Measurements from ENCODE around the gene SLC39A2. TPM values are rescaled to one million over a fixed set of nuclear protein-coding genes. Genes with fewer than 3 reads are reported as not detected.

The SLC39A2 gene
- total RNA-seq, 1 experiment from 2014 or later: not detected

GRCh38 chr14:21048638-21049037, 49.5 kb downstream of the SLC39A2 start:
- ChIA-PET POLR2A (interaction anchor here (0.7 to 1.9 kb wide), 2 partner anchors 8 to 39 kb away, joined by 4 to 6 read pairs; no protein-coding TSS in a partner anchor), CTCF (interaction anchor here (0.5 to 6.6 kb wide), 12 partner anchors 9 to 356 kb away, joined by 3 to 62 read pairs (median 4); partner anchors contain the start of gene TMEM253)

GRCh38 chr14:21049271-21049673, 50.2 kb downstream of the SLC39A2 start:
- no peak for DNase-seq (ENCODE audit: unreplicated experiment)
- no peak overlapping the region for H3K4me3 Mint-ChIP-seq (ENCODE audit: unreplicated experiment)
- H3K27me3 Mint-ChIP-seq (ENCODE audit: insufficient read depth, unreplicated experiment): no peaks in the 10 kb centered on the region
- BruUV-seq (replicated peaks): no TSS peak
- CTCF ChIA-PET: interaction anchor here (0.6 to 6.6 kb wide), 6 partner anchors 18 to 55 kb away, joined by 3 to 62 read pairs (median 18); partner anchors contain the start of gene TMEM253
- H3K27ac Mint-ChIP-seq (ENCODE audit: low read depth, unreplicated experiment): no peak overlapping the region
- POLR2A ChIA-PET: interaction anchor here (0.7 kb wide), 1 partner anchor 19 kb away, joined by 3 read pairs; no protein-coding TSS in a partner anchor
- intact Hi-C loops (cut with micrococcal nuclease): no loop called here
- TF ChIP-seq CTCF (IDR thresholded peaks at IDR 0.05; ENCODE audit: unreplicated experiment): no peak
- H3K9me3 Mint-ChIP-seq (ENCODE audit: unreplicated experiment): no peaks in the 10 kb centered on the region
- peaks cover 8% of the 10 kb centered on the region for H3K4me1 Mint-ChIP-seq (ENCODE audit: insufficient read depth, unreplicated experiment)
- peaks cover 6% of the 10 kb centered on the region for H3K36me3 Mint-ChIP-seq (ENCODE audit: insufficient read depth, unreplicated experiment)

More at GRCh38 chr14:21048638-21049037, 49.5 kb downstream of the SLC39A2 start:
- H3K27me3 Mint-ChIP-seq (ENCODE audit: insufficient read depth, unreplicated experiment): no peaks in the 10 kb centered on the region
- no peak for TF ChIP-seq CTCF (IDR thresholded peaks at IDR 0.05; ENCODE audit: unreplicated experiment)
- intact Hi-C loops (cut with micrococcal nuclease): no loop called here
- DNase-seq (ENCODE audit: unreplicated experiment): no peak
- no TSS peak for BruUV-seq (replicated peaks)
- no peak overlapping the region for H3K27ac Mint-ChIP-seq (ENCODE audit: low read depth, unreplicated experiment)
- no peak overlapping the region for H3K4me3 Mint-ChIP-seq (ENCODE audit: unreplicated experiment)
- peaks cover 6% of the 10 kb centered on the region for H3K36me3 Mint-ChIP-seq (ENCODE audit: insufficient read depth, unreplicated experiment)
- no peaks in the 10 kb centered on the region for H3K9me3 Mint-ChIP-seq (ENCODE audit: unreplicated experiment)
- peaks cover 13% of the 10 kb centered on the region for H3K4me1 Mint-ChIP-seq (ENCODE audit: insufficient read depth, unreplicated experiment)

DNA sequence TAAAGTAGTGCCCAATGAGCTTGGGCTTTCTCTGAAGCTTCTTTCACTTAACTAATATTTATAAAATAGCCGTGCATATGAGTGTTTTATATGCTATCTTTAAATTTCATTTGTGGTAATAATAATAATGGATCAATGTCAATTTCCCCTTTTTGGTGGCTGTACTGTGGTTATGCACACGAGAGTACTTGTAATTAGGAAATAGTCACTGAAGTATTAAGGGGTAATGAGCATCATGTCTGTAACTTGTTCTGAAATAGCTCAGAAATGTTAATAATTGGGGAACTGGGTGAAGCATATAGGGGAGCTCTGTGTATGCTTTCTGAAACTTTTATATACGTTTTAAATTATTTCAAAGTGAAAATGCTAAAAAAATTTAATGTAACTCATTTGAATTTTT, 51.5 kb downstream of the SLC39A2 start:
- no peaks in the 10 kb centered on the region for H3K4me1 Mint-ChIP-seq (ENCODE audit: insufficient read depth, unreplicated experiment)
- DNase-seq (ENCODE audit: unreplicated experiment): no peak
- no peaks in the 10 kb centered on the region for H3K36me3 Mint-ChIP-seq (ENCODE audit: insufficient read depth, unreplicated experiment)
- BruUV-seq (replicated peaks): no TSS peak
- H3K27ac Mint-ChIP-seq (ENCODE audit: low read depth, unreplicated experiment): no peak overlapping the region
- TF ChIP-seq CTCF (IDR thresholded peaks at IDR 0.05; ENCODE audit: unreplicated experiment): no peak
- no peaks in the 10 kb centered on the region for H3K9me3 Mint-ChIP-seq (ENCODE audit: unreplicated experiment)
- no peaks in the 10 kb centered on the region for H3K27me3 Mint-ChIP-seq (ENCODE audit: insufficient read depth, unreplicated experiment)
- POLR2A ChIA-PET: interaction anchor here (1.0 kb wide), 1 partner anchor 8 kb away, joined by 5 read pairs; no protein-coding TSS in a partner anchor
- no peak overlapping the region for H3K4me3 Mint-ChIP-seq (ENCODE audit: unreplicated experiment)
- intact Hi-C loops (cut with micrococcal nuclease): no loop called here
- CTCF ChIA-PET: interaction anchor here (0.6 to 6.6 kb wide), 5 partner anchors 10 to 674 kb away, joined by 6 to 62 read pairs (median 7); no protein-coding TSS in a partner anchor

Small RNA genes within 50 kb of the gene (microRNA-seq; reads per million reads assigned to microRNA genes)
- not detected for gene MIR6717

Other genes with a start within 250 kb of the SLC39A2 start
- gene EDDM3B, start 230.9 kb upstream of the SLC39A2 start, total RNA-seq (2022): not detected in 2 replicates
- gene RNASE6, start 218.0 kb upstream of the SLC39A2 start, total RNA-seq (2022): not detected in 2 replicates
- gene RNASE1, start 196.4 kb upstream of the SLC39A2 start, total RNA-seq (2022): not detected in 2 replicates
- gene RNASE3, start 107.9 kb upstream of the SLC39A2 start, total RNA-seq (2022): not detected in 2 replicates
- gene RNASE2, start 43.8 kb upstream of the SLC39A2 start, total RNA-seq (2022): not detected in 2 replicates
- gene METTL17, start 9.3 kb upstream of the SLC39A2 start, total RNA-seq (2022): 62.4 and 70.2 TPM in 2 replicates
- 0.81 and 0.82 TPM in 2 replicates for gene NDRG2, start 25.8 kb downstream of the SLC39A2 start, total RNA-seq (2022)
- gene TPPP2, start 30.9 kb downstream of the SLC39A2 start, total RNA-seq (2022): not detected in 2 replicates
- gene RNASE13, start 35.5 kb downstream of the SLC39A2 start, total RNA-seq (2022): not detected in 2 replicates
- 10.9 and 11.8 TPM in 2 replicates for gene RNASE7, start 43.1 kb downstream of the SLC39A2 start, total RNA-seq (2022)
- gene RNASE8, start 58.5 kb downstream of the SLC39A2 start, total RNA-seq (2022): not detected in 2 replicates
- gene ARHGEF40, start 71.0 kb downstream of the SLC39A2 start, total RNA-seq (2022): 3.6 and 6.7 TPM in 2 replicates
- 18.4 and 33.8 TPM in 2 replicates for gene ZNF219, start 99.4 kb downstream of the SLC39A2 start, total RNA-seq (2022)
- gene TMEM253, start 101.8 kb downstream of the SLC39A2 start, total RNA-seq (2022): 0.59 and 1.6 TPM in 2 replicates
- not detected in 2 replicates for gene OR5AU1, start 156.8 kb downstream of the SLC39A2 start, total RNA-seq (2022)

Measured in MCF 10A (cell line).